OCI-LY7 (cell line): Measurements from ENCODE around the gene SIGLEC12.

Experiments used
- CTCF ChIP-seq: fragments of 200-600 bp; sonication (generic); conservative IDR thresholded peaks from 2 replicates; pipeline ENCODE4 v1.5.1; 2014; ENCODE audit warnings: mild to moderate bottlenecking, antibody characterized with exemption, low read length, moderate library complexity, mixed read lengths
- EZH2phosphoT487 ChIP-seq: fragments of 200-600 bp; sonication (generic); IDR thresholded peaks from 2 replicates; pipeline ENCODE4 v1.6.1; 2018; ENCODE audit warnings: low read depth, borderline replicate concordance, mild to moderate bottlenecking, mixed run types, antibody characterized with exemption, low read length, moderate library complexity, mixed read lengths

- TF ChIP-seq EZH2phosphoT487 = no peak
- TF ChIP-seq CTCF = no peak
These were observed 46.6 kb upstream of the SIGLEC12 start for GRCh38 chr19:51548213-51548651.
